Measurements from ENCODE around the gene TCERG1L.
"Not testable (repeated sequence)": the region's sequence is repeated elsewhere in the genome, so short reads cannot be mapped to it uniquely, and the experiment has no call there.

TCERG1L gene

GRCh38 chr10:131322575-131322974 lies 11.1 kb upstream of the TCERG1L start:
- not testable (repeated sequence) for H3K4me1 Mint-ChIP-seq, H3K9me3 Mint-ChIP-seq, H3K36me3 Mint-ChIP-seq, H3K27ac Mint-ChIP-seq, ATAC-seq, H3K4me3 Mint-ChIP-seq
- H3K27me3 Mint-ChIP-seq = peaks cover 41% of the 10 kb centered on the region

- Mint-ChIP-seq H3K9me3 (peaks cover 2% of the 10 kb centered on the region), H3K36me3 (no peaks in the 10 kb centered on the region), H3K4me1 (no peaks in the 10 kb centered on the region), H3K4me3 (no peak overlapping the region), H3K27me3 (peaks cover 56% of the 10 kb centered on the region), H3K27ac (no peak overlapping the region)
- peak; percentile 18 for ATAC-seq
These were observed 9.5 kb upstream of the TCERG1L start for GRCh38 chr10:131320860-131321604.

- Mint-ChIP-seq H3K4me3 (no peak overlapping the region), H3K27ac (no peak overlapping the region), H3K27me3 (peaks cover 76% of the 10 kb centered on the region), H3K9me3 (peaks cover 2% of the 10 kb centered on the region), H3K4me1 (no peaks in the 10 kb centered on the region), H3K36me3 (no peaks in the 10 kb centered on the region)
- no peak for ATAC-seq
These were observed 7.3 kb upstream of the TCERG1L start for GRCh38 chr10:131318814-131319213.

GRCh38 chr10:131318291-131318690 lies 6.8 kb upstream of the TCERG1L start:
- Mint-ChIP-seq H3K27me3 (peaks cover 76% of the 10 kb centered on the region), H3K4me3 (no peak overlapping the region), H3K36me3 (no peaks in the 10 kb centered on the region), H3K9me3 (no peaks in the 10 kb centered on the region), H3K4me1 (no peaks in the 10 kb centered on the region), H3K27ac (no peak overlapping the region)
- no peak for ATAC-seq

- Mint-ChIP-seq H3K27ac (no peak overlapping the region), H3K4me3 (no peak overlapping the region), H3K4me1 (no peaks in the 10 kb centered on the region), H3K27me3 (peaks cover 68% of the 10 kb centered on the region), H3K36me3 (no peaks in the 10 kb centered on the region), H3K9me3 (no peaks in the 10 kb centered on the region)
- ATAC-seq = no peak
These were observed 5.0 kb upstream of the TCERG1L start for GRCh38 chr10:131316321-131317075.

GRCh38 chr10:131315344-131315743 lies 3.8 kb upstream of the TCERG1L start:
- Mint-ChIP-seq H3K27ac (no peak overlapping the region), H3K4me1 (no peaks in the 10 kb centered on the region), H3K27me3 (peaks cover 64% of the 10 kb centered on the region), H3K4me3 (no peak overlapping the region), H3K9me3 (no peaks in the 10 kb centered on the region), H3K36me3 (no peaks in the 10 kb centered on the region)
- ATAC-seq = no peak

GRCh38 chr10:131314799-131315198 lies 3.3 kb upstream of the TCERG1L start:
- H3K27me3 Mint-ChIP-seq = peaks cover 65% of the 10 kb centered on the region
- H3K4me1 Mint-ChIP-seq = no peaks in the 10 kb centered on the region
- no peaks in the 10 kb centered on the region for H3K9me3 Mint-ChIP-seq
- H3K4me3 Mint-ChIP-seq = no peak overlapping the region
- no peaks in the 10 kb centered on the region for H3K36me3 Mint-ChIP-seq
- no peak overlapping the region for H3K27ac Mint-ChIP-seq
- ATAC-seq = no peak

GRCh38 chr10:131314148-131314547 lies 2.6 kb upstream of the TCERG1L start:
- Mint-ChIP-seq H3K4me1 (no peaks in the 10 kb centered on the region), H3K9me3 (no peaks in the 10 kb centered on the region), H3K27ac (no peak overlapping the region), H3K4me3 (no peak overlapping the region), H3K27me3 (peaks cover 67% of the 10 kb centered on the region), H3K36me3 (no peaks in the 10 kb centered on the region)
- ATAC-seq = no peak

- H3K27me3 Mint-ChIP-seq = peaks cover 75% of the 10 kb centered on the region
- ATAC-seq = no peak
- no peak overlapping the region for H3K27ac Mint-ChIP-seq
- H3K4me1 Mint-ChIP-seq = no peaks in the 10 kb centered on the region
- no peaks in the 10 kb centered on the region for H3K9me3 Mint-ChIP-seq
- H3K36me3 Mint-ChIP-seq = no peaks in the 10 kb centered on the region
- no peak overlapping the region for H3K4me3 Mint-ChIP-seq
These were observed 1.9 kb upstream of the TCERG1L start for GRCh38 chr10:131313377-131313776.

- H3K4me1 Mint-ChIP-seq = no peaks in the 10 kb centered on the region
- peak overlapping the region; percentile 18 for H3K4me3 Mint-ChIP-seq
- no peak overlapping the region for H3K27ac Mint-ChIP-seq
- no peaks in the 10 kb centered on the region for H3K9me3 Mint-ChIP-seq
- peak; percentile 5 for ATAC-seq
- H3K27me3 Mint-ChIP-seq = peaks cover 76% of the 10 kb centered on the region
- no peaks in the 10 kb centered on the region for H3K36me3 Mint-ChIP-seq
These were observed 936 bp upstream of the TCERG1L start for GRCh38 chr10:131312478-131312836.

- Mint-ChIP-seq H3K9me3 (no peaks in the 10 kb centered on the region), H3K27ac (no peak overlapping the region), H3K27me3 (peaks cover 65% of the 10 kb centered on the region), H3K36me3 (no peaks in the 10 kb centered on the region), H3K4me1 (no peaks in the 10 kb centered on the region), H3K4me3 (no peak overlapping the region)
- ATAC-seq = no peak
These were observed 190 bp downstream of the TCERG1L start for GRCh38 chr10:131311402-131311660.

- ATAC-seq = no peak
- Mint-ChIP-seq H3K27me3 (peaks cover 60% of the 10 kb centered on the region), H3K9me3 (no peaks in the 10 kb centered on the region), H3K4me3 (no peak overlapping the region), H3K4me1 (no peaks in the 10 kb centered on the region), H3K27ac (no peak overlapping the region), H3K36me3 (no peaks in the 10 kb centered on the region)
These were observed 745 bp downstream of the TCERG1L start for GRCh38 chr10:131310551-131311401.

GRCh38 chr10:131310142-131310541 lies 1.4 kb downstream of the TCERG1L start:
- Mint-ChIP-seq H3K27ac (no peak overlapping the region), H3K4me3 (no peak overlapping the region), H3K27me3 (peaks cover 55% of the 10 kb centered on the region), H3K9me3 (no peaks in the 10 kb centered on the region), H3K4me1 (no peaks in the 10 kb centered on the region), H3K36me3 (no peaks in the 10 kb centered on the region)
- no peak for ATAC-seq

GRCh38 chr10:131300508-131300907 lies 11.0 kb downstream of the TCERG1L start:
- Mint-ChIP-seq H3K27me3 (peaks cover 9% of the 10 kb centered on the region), H3K36me3 (no peaks in the 10 kb centered on the region), H3K27ac (no peak overlapping the region), H3K9me3 (peaks cover 12% of the 10 kb centered on the region), H3K4me3 (no peak overlapping the region), H3K4me1 (no peaks in the 10 kb centered on the region)
- ATAC-seq = no peak

- no peak overlapping the region for H3K27ac Mint-ChIP-seq
- no peak overlapping the region for H3K4me3 Mint-ChIP-seq
- H3K4me1 Mint-ChIP-seq = no peaks in the 10 kb centered on the region
- no peak for ATAC-seq
- no peaks in the 10 kb centered on the region for H3K36me3 Mint-ChIP-seq
- H3K27me3 Mint-ChIP-seq = no peaks in the 10 kb centered on the region
- H3K9me3 Mint-ChIP-seq = peaks cover 11% of the 10 kb centered on the region
These were observed 20.7 kb downstream of the TCERG1L start for GRCh38 chr10:131290781-131291180.

Measured in stimulated activated memory B cell treated with anti-CD40 and anti-IgM and Interleukin-4, amounts not matched to agents 10 μg/mL and 1 μg/mL and 100 μg/mL, for 72 hours (primary cell).